Measurements from ENCODE around the gene GIMAP8.

DNA sequence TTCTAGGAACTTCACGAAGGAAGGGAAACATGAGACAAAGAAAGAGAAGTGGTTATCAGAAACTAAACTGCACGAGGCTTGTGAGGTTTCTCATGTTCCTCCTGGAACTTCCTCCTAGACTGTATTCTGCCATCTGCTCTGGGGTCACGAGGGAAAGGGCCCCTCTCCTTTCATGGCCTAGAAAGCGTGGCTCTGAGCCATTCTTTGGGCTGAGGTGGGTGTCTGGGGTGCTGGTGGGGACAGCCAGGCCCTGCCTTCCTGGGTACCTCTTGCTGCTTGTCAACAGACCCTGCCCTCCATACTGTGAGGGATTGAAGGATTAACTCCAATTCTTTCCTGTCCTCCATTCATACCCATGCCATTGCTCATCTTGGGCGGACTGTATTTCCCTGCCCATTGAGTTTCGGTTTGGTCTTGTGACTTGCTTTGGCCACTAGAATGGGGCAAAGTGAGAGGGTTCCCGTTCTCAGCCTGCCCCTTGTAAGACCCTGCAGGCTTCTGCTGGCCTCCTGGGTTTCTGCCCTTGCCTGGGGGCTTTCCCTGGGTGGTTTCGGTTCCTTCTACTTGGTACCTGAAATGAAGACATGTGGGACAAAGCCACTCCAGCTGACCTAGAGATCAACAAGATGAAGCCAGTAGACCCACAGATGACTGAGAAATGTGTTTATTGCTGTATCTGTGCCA is 14.9 kb upstream of the GIMAP8 start:
- TF ChIP-seq CTCF (IDR thresholded peaks at IDR 0.05) = no peak
- TF ChIP-seq POLR2A (IDR thresholded peaks at IDR 0.05) = no peak
